NT2/D1 (cell line): Measurements from ENCODE around the gene FADD.

Experiments used
- DNase-seq: peaks from one replicate; pipeline ENCODE4 v3.0.0-alpha.2; 2011; ENCODE audit warnings: low read depth, low spot score
- H3K27me3 ChIP-seq: 2 replicates; pipeline ENCODE4 v1.6.0; 2011; ENCODE audit warnings: mild to moderate bottlenecking; ENCODE audit not compliant: insufficient read length, insufficient read depth
- H3K36me3 ChIP-seq: 2 replicates; pipeline ENCODE4 v1.6.1; 2011; ENCODE audit warnings: mild to moderate bottlenecking, low read length, mixed read lengths; ENCODE audit not compliant: insufficient read depth, insufficient read length
- H3K4me1 ChIP-seq: 2 replicates; pipeline ENCODE4 v1.5.1; 2011; ENCODE audit not compliant: insufficient read depth, insufficient read length
- H3K4me3 ChIP-seq: 2 replicates; pipeline ENCODE4 v1.5.1; 2011; ENCODE audit warnings: low read depth; ENCODE audit not compliant: insufficient read length
- H3K9ac ChIP-seq: 2 replicates; pipeline ENCODE4 v1.6.0; 2011; ENCODE audit warnings: low read depth; ENCODE audit not compliant: insufficient read length
- H3K9me3 ChIP-seq: 2 replicates; pipeline ENCODE4 v1.5.1; 2011; ENCODE audit warnings: mild to moderate bottlenecking, low read length; ENCODE audit not compliant: insufficient read depth
- SUZ12 ChIP-seq: IDR thresholded peaks from 2 replicates; pipeline ENCODE4 v1.6.1; 2011; ENCODE audit not compliant: insufficient read length, insufficient read depth; ENCODE audit errors: extremely low read depth
- YY1 ChIP-seq: IDR thresholded peaks from 2 replicates; pipeline ENCODE4 v1.6.1; 2011; ENCODE audit not compliant: insufficient read length, insufficient read depth
- ZNF274 ChIP-seq: IDR thresholded peaks from 2 replicates; pipeline ENCODE4 v1.6.1; 2011; ENCODE audit warnings: mild to moderate bottlenecking, low read depth, low read length

FADD gene

GRCh38 chr11:70220136-70220535 is 17.0 kb downstream of the FADD start:
- DNase-seq: no peak
- Histone ChIP-seq H3K9me3 (no peaks in the 10 kb centered on the region), H3K4me3 (no peak overlapping the region), H3K4me1 (peaks cover 2% of the 10 kb centered on the region), H3K36me3 (no peaks in the 10 kb centered on the region), H3K9ac (no peak overlapping the region), H3K27me3 (no peaks in the 10 kb centered on the region)
- TF ChIP-seq ZNF274 (no peak), SUZ12 (no peak), YY1 (no peak)

- H3K4me1 ChIP-seq: peaks cover 2% of the 10 kb centered on the region
- H3K4me3 ChIP-seq: no peak overlapping the region
- no peak overlapping the region for H3K9ac ChIP-seq
- TF ChIP-seq YY1 (no peak), SUZ12 (no peak), ZNF274 (no peak)
- H3K27me3 ChIP-seq: no peaks in the 10 kb centered on the region
- no peaks in the 10 kb centered on the region for H3K9me3 ChIP-seq
- DNase-seq: no peak
- H3K36me3 ChIP-seq: no peaks in the 10 kb centered on the region
Observed at GRCh38 chr11:70220920-70221319, 17.8 kb downstream of the FADD start.

GRCh38 chr11:70225681-70226177 is 22.6 kb downstream of the FADD start:
- Histone ChIP-seq H3K9ac (no peak overlapping the region), H3K4me1 (peaks cover 5% of the 10 kb centered on the region), H3K9me3 (no peaks in the 10 kb centered on the region), H3K27me3 (no peaks in the 10 kb centered on the region), H3K4me3 (no peak overlapping the region), H3K36me3 (no peaks in the 10 kb centered on the region)
- no peak for DNase-seq
- TF ChIP-seq SUZ12 (no peak), ZNF274 (no peak), YY1 (no peak)

GRCh38 chr11:70226183-70226582 is 23.1 kb downstream of the FADD start:
- TF ChIP-seq YY1 (no peak), SUZ12 (no peak), ZNF274 (no peak)

GRCh38 chr11:70226967-70227366 is 23.9 kb downstream of the FADD start:
- no peaks in the 10 kb centered on the region for H3K27me3 ChIP-seq
- no peaks in the 10 kb centered on the region for H3K36me3 ChIP-seq
- no peak for TF ChIP-seq YY1
- TF ChIP-seq ZNF274: no peak
- no peak for TF ChIP-seq SUZ12
- H3K4me1 ChIP-seq: peaks cover 6% of the 10 kb centered on the region
- no peak for DNase-seq
- no peak overlapping the region for H3K4me3 ChIP-seq
- peak overlapping the region; percentile 42 for H3K9ac ChIP-seq
- H3K9me3 ChIP-seq: no peaks in the 10 kb centered on the region

More at GRCh38 chr11:70226183-70226582, 23.1 kb downstream of the FADD start:
- Histone ChIP-seq H3K4me1 (peaks cover 6% of the 10 kb centered on the region), H3K27me3 (no peaks in the 10 kb centered on the region), H3K4me3 (no peak overlapping the region), H3K36me3 (no peaks in the 10 kb centered on the region), H3K9ac (peak overlapping the region; percentile 42), H3K9me3 (no peaks in the 10 kb centered on the region)
- DNase-seq: no peak

GRCh38 chr11:70229737-70230136 is 26.6 kb downstream of the FADD start:
- H3K9me3 ChIP-seq: no peaks in the 10 kb centered on the region
- H3K4me3 ChIP-seq: no peak overlapping the region
- DNase-seq: no peak
- TF ChIP-seq ZNF274: no peak
- H3K27me3 ChIP-seq: no peaks in the 10 kb centered on the region
- no peak overlapping the region for H3K9ac ChIP-seq
- H3K4me1 ChIP-seq: peaks cover 10% of the 10 kb centered on the region
- H3K36me3 ChIP-seq: no peaks in the 10 kb centered on the region

GRCh38 chr11:70230151-70230839 is 27.2 kb downstream of the FADD start:
- no peak for DNase-seq

More at GRCh38 chr11:70230151-70230839, 27.2 kb downstream of the FADD start:
- Histone ChIP-seq H3K9ac (no peak overlapping the region), H3K36me3 (no peaks in the 10 kb centered on the region), H3K9me3 (no peaks in the 10 kb centered on the region), H3K4me3 (no peak overlapping the region), H3K27me3 (no peaks in the 10 kb centered on the region), H3K4me1 (peaks cover 10% of the 10 kb centered on the region)
- no peak for TF ChIP-seq ZNF274
- TF ChIP-seq SUZ12: no peak
- no peak for TF ChIP-seq YY1
